Measurements from ENCODE around the gene RNF31. TPM values are rescaled to one million over a fixed set of nuclear protein-coding genes. Genes with fewer than 3 reads are reported as not detected.

RNF31 gene
- polyA plus RNA-seq, 4 donors, result 33.7 to 83.0 (median 48.9) TPM

Other genes with a start within 250 kb of the RNF31 start
- 100 to 1,000 TPM in 3 of 4 donors, 10 to 100 TPM in 1; 61.6 to 163 (median 135) TPM for gene DHRS4, start 193.7 kb upstream of the RNF31 start, polyA plus RNA-seq
- 100 to 1,000 TPM in 3 of 4 donors, 10 to 100 TPM in 1; 34.8 to 162 (median 107) TPM for gene DHRS4L2, start 158.6 kb upstream of the RNF31 start, polyA plus RNA-seq
- gene CARMIL3, start 95.5 kb upstream of the RNF31 start, polyA plus RNA-seq, result 1 to 10 TPM in 2 of 4 donors, under 1 TPM in 2; 0.81 to 1.4 (median 1.1) TPM
- gene CPNE6, start 75.9 kb upstream of the RNF31 start, polyA plus RNA-seq, result 10 to 100 TPM in 1 of 4 donors, 1 to 10 TPM in 2, under 1 TPM in 1; 0.03 to 10.7 (median 4.2) TPM
- gene PCK2, start 53.2 kb upstream of the RNF31 start, polyA plus RNA-seq, result 100 to 1,000 TPM; 197 to 870 (median 304) TPM
- gene DCAF11, start 32.7 kb upstream of the RNF31 start, polyA plus RNA-seq, result 100 to 1,000 TPM in 2 of 4 donors, 10 to 100 TPM in 2; 72.1 to 122 (median 93.3) TPM
- 1 to 10 TPM; 1.5 to 4.0 (median 2.7) TPM for gene NRL, start 32.5 kb upstream of the RNF31 start, polyA plus RNA-seq
- gene FITM1, start 16.8 kb upstream of the RNF31 start, polyA plus RNA-seq, result 1 to 10 TPM; 2.4 to 5.8 (median 4.1) TPM
- 100 to 1,000 TPM; 307 to 576 (median 467) TPM for gene PSME1, start 11.3 kb upstream of the RNF31 start, polyA plus RNA-seq
- 10 to 100 TPM; 27.2 to 74.7 (median 41.3) TPM for gene EMC9, start 5.9 kb upstream of the RNF31 start, polyA plus RNA-seq
- gene PSME2, start 888 bp upstream of the RNF31 start, polyA plus RNA-seq, result 100 to 1,000 TPM; 175 to 997 (median 644) TPM
- gene IRF9, start 13.8 kb downstream of the RNF31 start, polyA plus RNA-seq, result 10 to 100 TPM; 36.9 to 90.9 (median 63.3) TPM
- 100 to 1,000 TPM in 1 of 4 donors, 10 to 100 TPM in 3; 23.0 to 135 (median 40.7) TPM for gene REC8, start 24.6 kb downstream of the RNF31 start, polyA plus RNA-seq
- 10 to 100 TPM in 2 of 4 donors, 1 to 10 TPM in 2; 3.2 to 24.4 (median 12.5) TPM for gene IPO4, start 41.3 kb downstream of the RNF31 start, polyA plus RNA-seq
- gene TM9SF1, start 47.9 kb downstream of the RNF31 start, polyA plus RNA-seq, result 10 to 100 TPM in 2 of 4 donors, 1 to 10 TPM in 2; 6.9 to 56.1 (median 23.9) TPM
- 1 to 10 TPM in 1 of 4 donors, under 1 TPM in 1, not detected in 2; 0.04 to 6.9 TPM for gene TSSK4, start 58.2 kb downstream of the RNF31 start, polyA plus RNA-seq
- 100 to 1,000 TPM in 1 of 4 donors, 10 to 100 TPM in 3; 70.0 to 121 (median 94.9) TPM for gene CHMP4A, start 66.0 kb downstream of the RNF31 start, polyA plus RNA-seq
- 10 to 100 TPM; 18.8 to 31.1 (median 21.4) TPM for gene MDP1, start 68.6 kb downstream of the RNF31 start, polyA plus RNA-seq
- 100 to 1,000 TPM; 182 to 225 (median 205) TPM for gene NEDD8, start 84.9 kb downstream of the RNF31 start, polyA plus RNA-seq
- gene GMPR2, start 85.4 kb downstream of the RNF31 start, polyA plus RNA-seq, result 10 to 100 TPM; 57.4 to 94.1 (median 76.0) TPM
- gene TINF2, start 95.1 kb downstream of the RNF31 start, polyA plus RNA-seq, result 10 to 100 TPM; 33.0 to 42.4 (median 35.8) TPM
- 1 to 10 TPM; 1.5 to 3.4 (median 1.7) TPM for gene TGM1, start 115.7 kb downstream of the RNF31 start, polyA plus RNA-seq
- 10 to 100 TPM; 25.3 to 58.6 (median 36.0) TPM for gene RABGGTA, start 124.1 kb downstream of the RNF31 start, polyA plus RNA-seq
- 10 to 100 TPM; 45.2 to 95.7 (median 66.5) TPM for gene DHRS1, start 152.3 kb downstream of the RNF31 start, polyA plus RNA-seq
- 10 to 100 TPM in 3 of 4 donors, 1 to 10 TPM in 1; 9.7 to 22.5 (median 16.0) TPM for gene NOP9, start 152.4 kb downstream of the RNF31 start, polyA plus RNA-seq
- 100 to 1,000 TPM in 2 of 4 donors, 10 to 100 TPM in 2; 31.2 to 273 (median 139) TPM for gene CIDEB, start 160.5 kb downstream of the RNF31 start, polyA plus RNA-seq
- gene LTB4R2, start 162.6 kb downstream of the RNF31 start, polyA plus RNA-seq, result 1 to 10 TPM in 3 of 4 donors, under 1 TPM in 1; 0.89 to 4.7 (median 2.3) TPM
- 10 to 100 TPM in 2 of 4 donors, 1 to 10 TPM in 2; 5.1 to 37.0 (median 15.8) TPM for gene LTB4R, start 164.0 kb downstream of the RNF31 start, polyA plus RNA-seq
- gene ADCY4, start 187.6 kb downstream of the RNF31 start, polyA plus RNA-seq, result 10 to 100 TPM in 1 of 4 donors, 1 to 10 TPM in 3; 3.4 to 16.4 (median 6.1) TPM
- 10 to 100 TPM; 16.7 to 58.6 (median 33.6) TPM for gene RIPK3, start 192.5 kb downstream of the RNF31 start, polyA plus RNA-seq
- gene NFATC4, start 220.7 kb downstream of the RNF31 start, polyA plus RNA-seq, result 10 to 100 TPM; 11.2 to 45.1 (median 29.1) TPM

Measured in small intestine (tissue), 4 donors.